Dermis microvascular lymphatic vessel endothelial cell (primary cell): ENCODE results near the gene C1QC. TPM values are rescaled to one million over a fixed set of nuclear protein-coding genes. Genes with fewer than 3 reads are reported as not detected.

Source experiments
- DNase-seq, 2 donors: peaks; one replicate each; pipeline versions ENCODE4 v3.0.0 to v3.0.0-alpha.2; 2010; ENCODE audit warnings: low read depth in 2 of 2
- total RNA-seq: library from RNA; depleted of rRNA; stranded (reverse); fragments of >200 nt; gene quantifications from 2 replicates; pipeline ENCODE4 v1.2.1, GENCODE V29; 2014

The C1QC gene
- total RNA-seq, 1 donor from 2014 or later, result not detected

- no peak for DNase-seq
These were observed 24.2 kb upstream of the C1QC start for GRCh38 chr1:22619252-22619651.

DNA sequence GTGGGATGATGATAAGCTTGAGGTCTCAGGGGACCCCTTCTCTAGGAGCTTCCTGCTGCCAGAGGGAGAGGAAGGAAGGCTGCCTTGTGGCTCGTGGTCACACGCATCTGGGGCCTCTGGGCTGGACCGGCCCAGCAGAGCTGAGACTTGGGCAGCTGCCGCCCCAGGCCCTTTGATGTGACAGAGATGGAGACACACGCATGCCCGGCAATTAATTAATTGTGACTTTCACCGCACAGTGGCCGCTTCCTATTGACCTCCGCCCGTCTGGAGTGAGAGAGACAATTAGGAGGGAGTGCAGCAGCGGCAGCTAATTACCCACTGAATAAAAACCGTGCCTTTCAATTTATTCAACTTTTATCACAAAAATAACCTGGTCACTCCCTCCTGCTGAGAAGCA lies 23.6 kb upstream of the C1QC start:
- no peak for DNase-seq

DNA sequence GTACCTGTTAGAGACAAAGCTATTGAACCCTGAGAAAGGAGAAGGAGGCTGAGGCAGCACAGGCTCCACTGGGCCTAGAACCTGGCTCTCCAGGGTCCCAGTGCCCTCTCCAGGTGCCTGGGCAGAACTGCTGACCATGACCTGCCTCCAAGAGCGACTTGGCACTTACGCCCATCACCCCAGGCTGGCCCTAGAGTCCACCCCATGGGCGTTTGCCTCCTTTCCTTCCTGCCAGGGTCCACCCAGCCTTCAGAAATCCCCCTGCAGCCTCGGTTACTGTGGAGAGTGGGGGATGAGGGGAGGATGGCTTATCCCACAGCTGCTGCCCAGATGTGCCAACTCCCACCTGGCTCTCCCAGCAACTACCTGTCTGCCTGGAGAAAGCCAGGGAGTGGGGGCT lies 21.7 kb upstream of the C1QC start:
- DNase-seq, result no peak

- DNase-seq, result peak in 1 of 2 donors; percentile 12
These were observed 18.0 kb upstream of the C1QC start for GRCh38 chr1:22625262-22625925.

- no peak for DNase-seq
These were observed 16.9 kb upstream of the C1QC start for GRCh38 chr1:22626237-22627157.

GRCh38 chr1:22627331-22627730 lies 16.1 kb upstream of the C1QC start:
- no peak for DNase-seq

DNA sequence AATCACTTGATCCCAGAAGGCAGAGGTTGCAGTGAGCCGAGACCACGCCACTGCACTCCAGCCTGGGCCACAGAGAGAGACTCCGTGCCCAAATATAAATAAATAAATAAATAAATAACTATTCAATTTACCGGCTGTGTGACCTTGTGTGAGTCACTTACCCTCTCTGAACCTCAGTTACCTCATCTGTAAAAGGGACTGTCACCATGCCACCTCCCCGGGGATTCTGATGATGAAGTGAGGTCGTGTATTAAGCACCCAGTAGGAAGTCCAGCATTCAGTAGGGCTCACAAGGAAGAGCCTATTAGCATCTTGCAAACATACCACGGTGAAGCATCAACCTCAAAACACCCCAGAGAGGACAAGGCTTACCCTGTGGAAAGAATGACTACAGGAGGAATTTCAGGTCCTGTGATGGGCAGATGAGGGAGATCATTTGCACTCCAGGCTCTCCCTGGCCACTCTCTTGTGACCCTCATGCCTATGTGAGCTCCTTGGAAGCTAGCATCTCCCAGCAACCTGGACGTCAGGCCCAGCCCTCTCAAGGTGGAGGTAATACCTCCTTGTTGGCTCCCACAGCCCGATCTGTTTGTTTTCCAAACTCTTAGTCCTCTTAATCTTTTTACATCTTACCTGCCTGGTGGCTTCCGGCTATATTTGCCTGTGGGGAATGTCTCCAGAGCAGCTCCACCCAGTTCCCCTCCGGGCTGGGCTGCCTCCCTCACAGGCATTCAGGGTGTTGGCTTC lies 14.6 kb upstream of the C1QC start:
- DNase-seq, result no peak

DNA sequence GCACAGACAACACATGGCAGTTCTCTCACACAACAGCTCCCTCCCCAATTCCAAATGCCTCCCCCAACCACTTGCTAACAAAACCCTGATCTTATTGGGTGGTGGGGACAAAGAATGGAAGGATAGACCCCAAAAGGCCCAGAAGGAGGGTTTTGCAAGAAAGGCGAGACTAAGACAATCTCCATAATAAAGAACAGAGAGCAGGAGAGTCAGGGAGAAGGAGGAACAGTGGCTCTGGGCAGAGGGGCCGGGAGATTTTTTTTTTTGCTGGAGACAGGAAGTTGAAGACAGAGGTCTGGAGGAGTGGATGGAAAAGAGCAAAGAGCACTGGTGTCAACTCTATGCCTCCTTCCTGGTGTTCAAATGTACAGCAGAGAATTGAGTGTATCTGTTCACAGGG lies 13.5 kb upstream of the C1QC start:
- no peak for DNase-seq

GRCh38 chr1:22633697-22634463 lies 9.6 kb upstream of the C1QC start:
- DNase-seq, result no peak

DNA sequence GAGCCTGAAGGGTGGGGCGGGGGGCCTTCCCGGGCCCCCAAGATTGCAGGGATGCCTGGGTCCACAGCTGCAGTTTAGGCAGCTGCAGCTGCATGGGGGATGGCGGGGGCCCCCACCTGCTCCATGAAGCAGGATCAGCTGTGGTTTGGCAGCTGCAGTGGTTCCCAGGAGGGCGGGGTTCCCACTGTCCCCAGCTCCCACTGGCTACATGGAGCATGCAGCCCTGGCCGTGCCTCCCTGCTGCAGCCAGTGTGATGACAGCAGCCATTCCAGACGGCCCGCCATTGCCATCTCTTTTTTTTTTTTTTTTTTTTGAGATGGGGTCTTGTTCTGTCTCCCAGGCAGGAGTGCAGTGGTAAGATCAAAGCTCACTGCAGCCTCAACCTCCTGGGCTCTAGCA lies 8.0 kb upstream of the C1QC start:
- DNase-seq, result no peak

- DNase-seq, result no peak
These were observed 7.1 kb upstream of the C1QC start, which contains the start of gene C1QA for GRCh38 chr1:22636353-22636752. TSS of gene C1QA (plus strand) at chr1:22636628. CDS start at chr1:22637617, 989 bp downstream.

DNA sequence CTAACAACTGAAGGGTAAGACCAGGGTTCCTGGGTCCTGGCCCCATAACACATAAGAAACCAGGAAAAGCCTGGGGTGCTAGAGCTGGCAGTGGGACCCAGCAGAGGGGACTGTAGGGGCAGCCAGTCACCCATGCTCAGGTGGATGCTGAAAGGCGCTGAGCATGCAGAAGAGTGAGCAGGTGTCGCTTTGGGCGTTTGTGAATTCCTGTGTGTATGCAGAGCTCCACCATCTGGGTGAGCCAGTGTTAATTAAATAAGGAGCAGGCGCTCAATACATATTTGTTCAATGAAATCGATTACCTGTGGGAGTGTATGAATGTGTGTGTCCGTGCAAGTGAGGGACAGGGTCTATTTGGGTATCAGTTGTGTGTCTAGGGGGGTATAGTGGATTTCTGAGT lies 6.5 kb upstream of the C1QC start:
- no peak for DNase-seq

- DNase-seq, result no peak
These were observed 5.5 kb upstream of the C1QC start for GRCh38 chr1:22637907-22638445.

GRCh38 chr1:22638476-22639234 lies 4.8 kb upstream of the C1QC start:
- no peak for DNase-seq

DNA sequence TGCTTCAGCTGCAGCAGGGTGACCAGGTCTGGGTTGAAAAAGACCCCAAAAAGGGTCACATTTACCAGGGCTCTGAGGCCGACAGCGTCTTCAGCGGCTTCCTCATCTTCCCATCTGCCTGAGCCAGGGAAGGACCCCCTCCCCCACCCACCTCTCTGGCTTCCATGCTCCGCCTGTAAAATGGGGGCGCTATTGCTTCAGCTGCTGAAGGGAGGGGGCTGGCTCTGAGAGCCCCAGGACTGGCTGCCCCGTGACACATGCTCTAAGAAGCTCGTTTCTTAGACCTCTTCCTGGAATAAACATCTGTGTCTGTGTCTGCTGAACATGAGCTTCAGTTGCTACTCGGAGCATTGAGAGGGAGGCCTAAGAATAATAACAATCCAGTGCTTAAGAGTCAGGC lies 4.1 kb upstream of the C1QC start:
- DNase-seq, result peak in 1 of 2 donors; percentile 29

GRCh38 chr1:22641247-22641646 lies 2.2 kb upstream of the C1QC start:
- no peak for DNase-seq

GRCh38 chr1:22641906-22642636 lies 1.4 kb upstream of the C1QC start:
- peak; percentile 9 to 51 for DNase-seq

DNA sequence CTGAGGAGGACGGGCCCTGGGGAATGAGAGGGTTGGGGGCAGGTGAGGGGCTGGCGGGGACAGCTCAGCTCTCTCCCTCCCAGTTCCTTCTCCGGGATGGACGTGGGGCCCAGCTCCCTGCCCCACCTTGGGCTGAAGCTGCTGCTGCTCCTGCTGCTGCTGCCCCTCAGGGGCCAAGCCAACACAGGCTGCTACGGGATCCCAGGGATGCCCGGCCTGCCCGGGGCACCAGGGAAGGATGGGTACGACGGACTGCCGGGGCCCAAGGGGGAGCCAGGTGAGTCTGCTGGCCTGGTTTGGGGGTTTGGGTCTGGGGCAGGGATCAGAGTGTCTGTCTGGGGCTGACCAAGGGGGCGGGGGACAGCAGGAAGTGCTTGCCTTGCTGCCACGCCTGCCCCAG lies 495 bp downstream of the C1QC start:
- no peak for DNase-seq

- no peak for DNase-seq
These were observed 2.5 kb downstream of the C1QC start for GRCh38 chr1:22645931-22646330.

DNA sequence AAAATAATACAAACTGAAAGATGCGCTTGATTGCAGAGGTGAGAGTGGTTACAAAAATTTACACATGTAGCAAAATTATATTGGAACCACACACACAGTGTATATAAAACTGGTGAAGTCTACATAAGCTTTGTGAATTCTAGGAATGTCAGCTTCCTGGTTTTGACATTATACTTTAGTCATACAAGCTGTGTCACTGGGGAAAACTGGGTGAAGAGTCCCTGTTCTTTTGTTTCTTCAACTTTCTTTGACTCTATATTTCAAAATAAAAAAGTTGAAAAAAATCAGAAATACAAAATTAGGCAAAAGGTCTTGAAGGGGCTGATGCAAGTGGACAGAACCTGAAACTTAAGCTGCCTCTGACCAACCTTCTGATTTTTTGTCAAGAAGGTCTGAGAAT lies 3.0 kb downstream of the C1QC start:
- DNase-seq, result no peak
